Measurements from ENCODE around the gene CLCN6.

DNA sequence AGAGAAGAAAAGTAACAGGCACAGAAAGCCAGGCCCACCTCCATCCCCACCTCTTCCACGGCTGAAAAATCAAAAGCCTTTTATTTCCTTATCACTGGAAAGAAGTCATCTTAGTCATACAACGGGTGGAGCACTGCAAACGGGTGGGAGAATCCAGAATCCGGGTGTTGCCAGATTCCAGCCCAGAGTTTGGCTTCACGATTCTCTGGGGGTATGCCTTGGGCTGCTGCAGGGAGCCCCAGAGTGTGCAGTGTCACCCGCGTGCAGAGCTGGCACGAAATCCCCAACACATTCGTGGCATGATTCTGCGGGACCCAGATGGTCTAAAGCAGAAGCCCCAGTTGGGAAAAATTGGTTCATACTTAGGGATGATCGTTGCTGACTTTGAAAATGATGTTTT is 44.2 kb downstream of the CLCN6 start:
- TF ChIP-seq, protein P1, sequence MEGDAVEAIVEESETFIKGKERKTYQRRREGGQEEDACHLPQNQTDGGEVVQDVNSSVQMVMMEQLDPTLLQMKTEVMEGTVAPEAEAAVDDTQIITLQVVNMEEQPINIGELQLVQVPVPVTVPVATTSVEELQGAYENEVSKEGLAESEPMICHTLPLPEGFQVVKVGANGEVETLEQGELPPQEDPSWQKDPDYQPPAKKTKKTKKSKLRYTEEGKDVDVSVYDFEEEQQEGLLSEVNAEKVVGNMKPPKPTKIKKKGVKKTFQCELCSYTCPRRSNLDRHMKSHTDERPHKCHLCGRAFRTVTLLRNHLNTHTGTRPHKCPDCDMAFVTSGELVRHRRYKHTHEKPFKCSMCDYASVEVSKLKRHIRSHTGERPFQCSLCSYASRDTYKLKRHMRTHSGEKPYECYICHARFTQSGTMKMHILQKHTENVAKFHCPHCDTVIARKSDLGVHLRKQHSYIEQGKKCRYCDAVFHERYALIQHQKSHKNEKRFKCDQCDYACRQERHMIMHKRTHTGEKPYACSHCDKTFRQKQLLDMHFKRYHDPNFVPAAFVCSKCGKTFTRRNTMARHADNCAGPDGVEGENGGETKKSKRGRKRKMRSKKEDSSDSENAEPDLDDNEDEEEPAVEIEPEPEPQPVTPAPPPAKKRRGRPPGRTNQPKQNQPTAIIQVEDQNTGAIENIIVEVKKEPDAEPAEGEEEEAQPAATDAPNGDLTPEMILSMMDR (tag by site-specific recombination; IDR thresholded peaks at IDR 0.05): no peak
- TF ChIP-seq ZNF391 (tag by site-specific recombination; IDR thresholded peaks at IDR 0.05; ENCODE audit: borderline replicate concordance, low read depth) (no peak), ZNF140 (tag by site-specific recombination; IDR thresholded peaks at IDR 0.05) (no peak), ZFP3 (tag by site-specific recombination; IDR thresholded peaks at IDR 0.05; ENCODE audit: low read depth) (no peak), HOXD13 (CRISPR knock-in tag; IDR thresholded peaks at IDR 0.05; ENCODE audit: borderline replicate concordance) (no peak), ZNF645 (tag by site-specific recombination; IDR thresholded peaks at IDR 0.05) (no peak), ZNF146 (tag by site-specific recombination; IDR thresholded peaks at IDR 0.05) (no peak), ZNF473 (tag by site-specific recombination; IDR thresholded peaks at IDR 0.05) (no peak), ZNF416 (tag by site-specific recombination; IDR thresholded peaks at IDR 0.05) (no peak), TRIM28 (IDR thresholded peaks at IDR 0.05; ENCODE audit: borderline replicate concordance, low read length) (no peak)

All from HEK293 (cell line).